ENCODE measurements around the gene SUMO2.

Gene SUMO2

DNA sequence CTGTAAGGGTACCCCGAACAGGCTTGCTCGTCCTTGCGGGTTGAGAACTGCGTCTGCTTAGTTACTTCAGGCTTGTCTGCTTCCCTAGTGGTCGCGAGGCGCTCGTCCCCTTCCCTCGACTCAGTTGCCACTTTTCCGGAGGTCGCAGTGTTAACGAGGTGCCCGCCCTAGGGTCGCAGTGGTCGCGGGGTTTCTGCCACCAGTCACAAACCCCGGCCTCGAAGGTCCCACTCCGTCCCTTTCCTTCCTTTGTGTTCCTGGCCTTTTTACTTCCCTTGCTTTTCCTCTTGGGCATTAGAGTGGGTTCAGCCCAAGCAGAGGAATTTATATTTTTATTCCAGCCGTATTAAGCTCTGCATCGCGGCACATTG, 23.0 kb upstream of the SUMO2 start:
- Mint-ChIP-seq H3K4me3 (peak overlapping the region; percentile 93), H3K27me3 (no peaks in the 10 kb centered on the region), H3K4me1 (peaks cover 24% of the 10 kb centered on the region), H3K27ac (ENCODE audit: low read depth) (peak overlapping the region; percentile 95), H3K9me3 (no peaks in the 10 kb centered on the region), H3K36me3 (ENCODE audit: insufficient read depth) (peaks cover 33% of the 10 kb centered on the region)
- ATAC-seq (replicated peaks; ENCODE audit: extremely low read depth, poor library complexity, severe bottlenecking) (no peak), DNase-seq (ENCODE audit: low spot score in 2 of 2) (no peak)

DNA sequence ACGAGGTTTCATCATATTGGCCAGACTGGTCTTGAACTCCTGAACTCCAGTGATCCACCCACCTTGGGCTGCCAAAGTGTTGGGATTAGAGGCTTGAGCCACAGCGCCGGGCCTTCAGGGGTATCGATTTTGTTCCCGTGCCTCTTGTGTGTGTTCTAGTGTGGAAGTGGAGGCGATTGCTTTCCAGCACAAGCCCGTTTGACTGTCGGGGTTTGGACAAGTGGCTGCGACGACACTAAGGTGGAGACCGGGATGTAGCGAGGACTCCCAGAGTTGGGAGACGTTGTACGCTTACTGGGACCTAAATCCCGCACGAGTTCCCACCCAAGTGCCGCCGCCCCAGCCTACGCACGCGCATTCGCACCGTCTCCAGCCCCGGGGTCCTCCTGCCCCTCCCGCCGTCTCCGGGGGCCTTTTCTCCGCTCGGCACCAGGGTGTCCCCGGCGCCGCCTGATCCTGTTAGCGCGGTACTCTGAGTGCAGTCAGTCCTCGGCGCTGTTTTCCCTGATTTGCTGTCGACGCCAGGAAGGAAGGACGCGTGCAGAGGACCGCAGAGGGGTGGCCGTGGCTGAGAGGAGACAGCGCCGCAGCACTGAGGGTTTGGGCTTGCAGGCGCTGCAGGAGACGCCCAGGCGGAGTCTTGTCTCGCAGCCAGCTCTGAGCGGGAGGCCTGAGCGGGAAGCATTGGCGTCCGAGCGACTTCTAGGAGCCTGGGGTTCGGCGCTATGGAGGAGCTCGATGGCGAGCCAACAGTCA, 22.5 kb upstream of the SUMO2 start, which contains the start of gene NUP85:
Gene NUP85 (plus strand): TSS at position 643 of the 756 bp plus-strand sequence. CDS start 83 bp downstream, at position 726.
- Mint-ChIP-seq H3K27me3 (no peaks in the 10 kb centered on the region), H3K4me1 (peaks cover 24% of the 10 kb centered on the region), H3K36me3 (ENCODE audit: insufficient read depth) (peaks cover 28% of the 10 kb centered on the region), H3K4me3 (peak within 1 kb of the TSS; percentile 93), H3K9me3 (no peaks in the 10 kb centered on the region), H3K27ac (ENCODE audit: low read depth) (peak within 1 kb of the TSS; percentile 95)
- ATAC-seq (replicated peaks; ENCODE audit: extremely low read depth, poor library complexity, severe bottlenecking) (peak; percentile 81), DNase-seq (ENCODE audit: low spot score in 2 of 2) (peak; percentile 84 to 85)

DNA sequence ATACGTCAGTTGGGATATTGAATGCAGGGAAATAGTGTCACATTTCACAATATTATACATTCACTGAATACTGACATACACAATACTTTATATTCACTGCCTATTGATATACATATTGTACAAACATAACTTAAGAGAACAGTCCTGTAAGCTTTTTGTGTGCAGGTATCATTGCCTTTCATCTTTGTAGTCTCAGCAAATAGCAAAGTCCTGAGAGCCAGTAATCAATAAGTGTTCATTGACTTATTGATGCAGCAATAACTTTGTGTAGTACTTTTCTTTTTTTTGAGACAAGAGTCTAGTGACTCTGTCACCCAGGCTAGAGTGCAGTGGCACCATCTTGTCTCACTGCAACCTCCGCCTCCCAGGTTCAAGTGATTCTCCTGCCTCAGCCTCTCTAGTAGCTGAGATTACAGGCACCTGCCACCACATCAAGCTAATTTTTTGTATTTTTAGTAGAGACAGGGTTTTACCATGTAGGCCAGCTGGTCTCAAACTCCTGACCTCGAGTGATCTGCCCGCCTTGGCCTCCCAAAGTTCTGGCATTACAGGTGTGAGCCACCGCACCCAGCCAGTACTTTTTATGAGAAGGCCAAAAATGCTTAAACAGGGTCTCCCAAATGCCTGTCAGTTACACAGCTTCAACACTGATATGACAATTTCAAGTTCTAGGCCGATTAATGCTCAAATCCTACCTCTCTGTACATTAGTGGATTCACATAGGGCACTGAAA, 17.3 kb upstream of the SUMO2 start:
- DNase-seq (ENCODE audit: low spot score in 2 of 2): no peak
- Mint-ChIP-seq H3K27me3 (no peaks in the 10 kb centered on the region), H3K4me1 (peaks cover 6% of the 10 kb centered on the region), H3K4me3 (no peak overlapping the region), H3K36me3 (ENCODE audit: insufficient read depth) (peaks cover 1% of the 10 kb centered on the region), H3K27ac (ENCODE audit: low read depth) (no peak overlapping the region), H3K9me3 (no peaks in the 10 kb centered on the region)
- no peak for ATAC-seq (replicated peaks; ENCODE audit: extremely low read depth, poor library complexity, severe bottlenecking)

DNA sequence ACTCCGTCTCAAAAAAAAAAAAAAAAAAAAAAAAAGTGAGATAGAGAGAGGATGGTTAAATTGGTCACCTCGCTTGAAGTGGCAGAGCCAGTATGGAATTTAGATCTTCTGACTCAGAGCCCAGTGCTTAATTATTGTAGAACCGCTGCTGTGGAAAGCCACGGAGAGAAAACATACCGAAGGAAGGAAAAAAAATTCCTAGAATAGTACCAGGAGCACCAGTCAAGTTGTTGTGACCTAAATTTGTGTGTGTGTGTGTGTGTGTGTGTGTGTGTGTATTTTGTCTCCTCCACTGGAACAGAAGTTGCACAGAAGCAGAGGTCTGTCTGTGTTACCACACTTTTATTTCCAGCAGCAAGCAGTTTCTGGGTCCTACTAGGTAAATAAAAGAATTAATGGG, 12.1 kb upstream of the SUMO2 start:
- H3K27me3 Mint-ChIP-seq: no peaks in the 10 kb centered on the region
- H3K27ac Mint-ChIP-seq (ENCODE audit: low read depth): no peak overlapping the region
- DNase-seq (ENCODE audit: low spot score in 2 of 2): no peak
- no peaks in the 10 kb centered on the region for H3K36me3 Mint-ChIP-seq (ENCODE audit: insufficient read depth)
- no peak for ATAC-seq (replicated peaks; ENCODE audit: extremely low read depth, poor library complexity, severe bottlenecking)
- no peak overlapping the region for H3K4me3 Mint-ChIP-seq
- no peaks in the 10 kb centered on the region for H3K4me1 Mint-ChIP-seq
- no peaks in the 10 kb centered on the region for H3K9me3 Mint-ChIP-seq

DNA sequence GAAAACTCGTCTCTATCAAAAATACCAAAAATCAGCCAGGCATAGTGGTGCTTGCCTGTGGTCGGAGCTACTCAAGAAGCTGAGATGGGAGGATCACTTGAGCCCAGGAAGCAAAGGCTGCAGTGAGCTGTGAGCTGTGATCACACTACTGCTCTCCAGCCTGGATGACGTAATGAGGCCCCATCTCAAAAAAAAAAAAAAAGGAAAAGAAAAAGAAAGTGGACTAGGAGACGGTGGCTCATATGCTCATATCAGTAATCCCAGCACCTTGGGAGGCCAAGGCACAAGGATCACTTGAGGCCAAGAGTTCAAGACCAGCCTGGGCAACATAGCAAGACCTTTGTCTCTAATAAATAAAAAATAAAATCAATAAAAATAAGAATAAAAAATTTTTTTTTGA, 8.8 kb upstream of the SUMO2 start:
- H3K4me3 Mint-ChIP-seq: no peak overlapping the region
- ATAC-seq (replicated peaks; ENCODE audit: extremely low read depth, poor library complexity, severe bottlenecking) (no peak), DNase-seq (ENCODE audit: low spot score in 2 of 2) (no peak)
- no peaks in the 10 kb centered on the region for H3K27me3 Mint-ChIP-seq
- H3K27ac Mint-ChIP-seq (ENCODE audit: low read depth): no peak overlapping the region
- H3K9me3 Mint-ChIP-seq: no peaks in the 10 kb centered on the region
- H3K36me3 Mint-ChIP-seq (ENCODE audit: insufficient read depth): no peaks in the 10 kb centered on the region
- H3K4me1 Mint-ChIP-seq: no peaks in the 10 kb centered on the region

DNA sequence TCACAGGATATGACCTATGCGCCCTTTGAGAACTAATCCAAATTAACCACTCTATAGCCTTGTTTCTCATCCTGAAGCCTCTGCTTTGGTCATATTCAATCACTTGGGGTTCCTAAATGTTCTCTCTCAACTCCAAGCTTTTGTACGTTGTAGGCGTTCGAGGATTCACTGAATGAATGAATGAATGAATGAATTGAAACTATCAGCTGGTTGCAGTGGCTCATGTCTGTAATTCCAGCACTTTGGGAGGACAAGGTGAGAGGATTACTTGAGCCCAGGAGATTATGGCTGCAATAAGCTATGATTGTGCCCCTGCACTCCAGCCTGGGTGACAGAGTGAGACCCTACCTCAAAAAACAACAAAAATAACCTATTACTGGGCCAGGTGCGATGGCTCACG, 5.9 kb upstream of the SUMO2 start:
- Mint-ChIP-seq H3K4me3 (no peak overlapping the region), H3K27me3 (no peaks in the 10 kb centered on the region), H3K4me1 (peaks cover 10% of the 10 kb centered on the region), H3K36me3 (ENCODE audit: insufficient read depth) (peaks cover 2% of the 10 kb centered on the region), H3K27ac (ENCODE audit: low read depth) (no peak overlapping the region), H3K9me3 (no peaks in the 10 kb centered on the region)
- ATAC-seq (replicated peaks; ENCODE audit: extremely low read depth, poor library complexity, severe bottlenecking) (no peak), DNase-seq (ENCODE audit: low spot score in 2 of 2) (no peak)

DNA sequence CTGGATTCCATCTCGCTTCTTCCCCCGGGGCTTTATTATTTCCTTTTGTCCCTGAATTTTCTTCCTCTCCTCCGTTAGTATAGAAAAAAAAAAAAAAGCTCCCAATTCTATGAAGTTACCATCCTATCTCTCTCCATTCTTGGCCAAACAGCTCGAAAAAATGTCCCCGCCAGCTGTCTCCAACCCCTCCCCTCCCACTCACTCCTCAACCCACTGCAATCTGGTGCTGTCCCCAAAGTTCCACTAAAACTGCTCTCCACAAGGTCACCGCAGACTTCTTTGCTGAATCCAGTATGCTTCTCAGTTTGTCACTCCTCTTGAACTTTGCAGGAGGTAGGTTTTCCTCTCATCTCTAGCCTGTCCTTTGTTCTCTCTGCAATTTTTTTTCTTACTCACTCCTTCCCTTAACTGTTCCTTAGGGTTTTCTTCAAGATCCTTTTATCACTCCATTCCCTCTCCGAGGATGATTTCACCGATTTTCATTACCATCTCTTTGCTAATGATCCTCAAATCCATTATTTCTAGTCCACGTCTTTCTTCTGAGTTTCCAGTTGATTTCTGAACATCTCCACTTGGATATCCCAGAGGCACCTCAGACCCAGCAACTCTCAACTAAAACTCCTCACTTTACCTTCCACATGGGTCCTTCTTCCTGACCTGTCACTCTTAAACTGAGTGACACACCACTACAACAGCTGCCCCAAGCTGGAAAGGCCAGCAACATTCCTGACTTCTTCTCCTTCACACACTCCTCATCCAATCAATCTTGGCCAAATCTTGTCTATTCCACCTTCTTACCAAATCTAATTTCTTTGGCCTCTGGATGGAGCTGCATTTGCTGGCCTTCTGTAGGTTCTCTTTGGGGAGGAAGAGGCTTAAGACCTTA, 1.5 kb upstream of the SUMO2 start:
- H3K4me1 Mint-ChIP-seq: peaks cover 25% of the 10 kb centered on the region
- peak overlapping the region; percentile 83 for H3K4me3 Mint-ChIP-seq
- no peaks in the 10 kb centered on the region for H3K9me3 Mint-ChIP-seq
- H3K27ac Mint-ChIP-seq (ENCODE audit: low read depth): peak overlapping the region; percentile 92
- DNase-seq (ENCODE audit: low spot score in 2 of 2) (no peak), ATAC-seq (replicated peaks; ENCODE audit: extremely low read depth, poor library complexity, severe bottlenecking) (no peak)
- peaks cover 33% of the 10 kb centered on the region for H3K36me3 Mint-ChIP-seq (ENCODE audit: insufficient read depth)
- H3K27me3 Mint-ChIP-seq: no peaks in the 10 kb centered on the region

DNA sequence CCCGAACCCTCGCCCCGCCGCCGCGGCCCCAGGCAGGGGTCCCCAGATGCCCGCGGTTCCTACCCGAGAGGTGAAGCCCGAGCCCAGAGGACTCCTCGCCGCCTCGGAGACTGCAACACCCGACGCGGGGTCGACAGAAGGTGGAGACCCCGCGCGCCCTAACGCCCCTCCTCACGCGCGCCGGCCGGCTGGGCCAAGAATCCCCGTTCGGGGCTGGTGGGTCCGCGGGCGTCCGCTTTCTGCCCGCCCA, 515 bp downstream of the SUMO2 start:
- ATAC-seq (replicated peaks; ENCODE audit: extremely low read depth, poor library complexity, severe bottlenecking) (no peak), DNase-seq (ENCODE audit: low spot score in 2 of 2) (no peak)
- H3K27ac Mint-ChIP-seq (ENCODE audit: low read depth): peak overlapping the region; percentile 79
- H3K27me3 Mint-ChIP-seq: no peaks in the 10 kb centered on the region
- no peaks in the 10 kb centered on the region for H3K9me3 Mint-ChIP-seq
- peaks cover 46% of the 10 kb centered on the region for H3K36me3 Mint-ChIP-seq (ENCODE audit: insufficient read depth)
- H3K4me3 Mint-ChIP-seq: peak overlapping the region; percentile 83
- peaks cover 25% of the 10 kb centered on the region for H3K4me1 Mint-ChIP-seq

DNA sequence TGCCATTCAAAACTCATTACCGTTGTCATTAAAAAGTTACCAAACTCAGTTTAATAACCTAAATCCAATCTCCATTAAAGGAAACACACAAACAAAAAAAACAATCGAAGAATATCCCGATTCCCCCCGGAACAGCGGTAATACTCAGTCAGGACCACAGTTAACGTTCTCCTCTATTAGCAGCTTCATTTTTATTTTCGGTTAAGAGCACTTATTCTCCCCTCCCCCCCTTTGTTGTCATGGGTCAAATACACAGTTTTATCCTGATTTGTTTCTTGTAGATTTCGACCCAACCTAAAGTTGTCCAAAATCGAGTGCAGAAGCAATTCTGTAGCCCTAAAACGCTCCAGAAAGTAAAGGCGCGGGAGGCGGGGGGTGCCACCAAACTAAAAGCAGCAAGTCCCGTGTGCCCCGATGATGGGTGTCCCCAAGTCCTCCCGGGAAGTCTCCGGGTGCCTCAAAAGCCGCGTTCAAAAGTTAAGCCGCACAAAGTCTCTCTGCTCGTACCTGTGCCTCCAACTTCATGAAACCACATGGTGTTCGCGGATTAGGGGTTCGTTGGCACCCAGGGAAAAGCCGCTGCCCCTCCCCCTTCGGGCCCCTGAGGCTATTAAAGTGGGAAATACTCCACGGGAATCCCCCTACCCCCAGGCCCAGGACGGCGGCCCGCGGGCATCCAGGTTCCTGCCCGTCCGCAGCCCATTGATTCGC, 996 bp downstream of the SUMO2 start:
- peak; percentile 14 to 18 for DNase-seq (ENCODE audit: low spot score in 2 of 2)
- Mint-ChIP-seq H3K4me3 (peak overlapping the region; percentile 83), H3K4me1 (peaks cover 27% of the 10 kb centered on the region), H3K9me3 (no peaks in the 10 kb centered on the region), H3K36me3 (ENCODE audit: insufficient read depth) (peaks cover 50% of the 10 kb centered on the region), H3K27me3 (no peaks in the 10 kb centered on the region), H3K27ac (ENCODE audit: low read depth) (peak overlapping the region; percentile 79)
- ATAC-seq (replicated peaks; ENCODE audit: extremely low read depth, poor library complexity, severe bottlenecking): peak; percentile 18

DNA sequence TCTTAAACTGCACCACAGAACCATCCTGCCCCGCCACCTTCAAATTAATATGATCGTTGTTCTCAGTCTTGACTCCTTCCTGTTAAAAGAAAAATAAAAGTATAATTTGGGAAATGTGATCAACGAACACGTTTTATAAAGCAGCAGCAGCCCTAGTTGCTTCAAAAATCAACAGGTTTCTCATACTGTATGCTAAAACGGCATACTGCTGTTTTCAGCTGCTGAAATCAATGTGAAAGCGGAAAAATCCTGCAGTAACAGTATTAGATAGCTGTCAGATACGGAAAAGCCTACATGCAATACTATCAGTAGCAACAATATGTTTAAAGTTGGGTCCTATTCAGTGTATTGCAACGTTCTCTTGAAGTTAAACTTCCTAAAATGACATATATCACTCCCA, 1.6 kb downstream of the SUMO2 start:
- ATAC-seq (replicated peaks; ENCODE audit: extremely low read depth, poor library complexity, severe bottlenecking) (no peak), DNase-seq (ENCODE audit: low spot score in 2 of 2) (no peak)
- Mint-ChIP-seq H3K36me3 (ENCODE audit: insufficient read depth) (peaks cover 55% of the 10 kb centered on the region), H3K9me3 (no peaks in the 10 kb centered on the region), H3K27me3 (no peaks in the 10 kb centered on the region), H3K27ac (ENCODE audit: low read depth) (peak overlapping the region; percentile 79), H3K4me1 (peaks cover 30% of the 10 kb centered on the region), H3K4me3 (peak overlapping the region; percentile 83)

DNA sequence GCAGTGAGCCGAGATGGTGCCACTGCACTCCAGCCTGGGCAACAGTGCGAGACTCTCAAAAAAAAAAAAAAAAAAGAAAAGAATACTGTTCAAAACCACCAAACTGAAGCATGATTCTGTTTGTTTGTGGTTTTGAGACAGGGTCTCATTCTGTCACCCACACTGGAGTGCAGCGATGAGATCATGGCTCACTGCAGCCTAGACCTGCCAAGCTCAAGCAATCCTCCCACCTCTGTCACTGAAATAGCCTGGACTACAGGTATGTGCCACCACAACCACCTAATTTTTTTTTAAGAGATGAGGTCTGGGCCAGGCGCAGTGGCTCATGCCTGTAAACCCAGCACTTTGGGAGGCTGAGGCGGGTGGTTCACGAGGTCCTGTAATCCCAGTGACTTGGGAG, 4.3 kb downstream of the SUMO2 start:
- DNase-seq (ENCODE audit: low spot score in 2 of 2): no peak
- Mint-ChIP-seq H3K4me1 (peaks cover 19% of the 10 kb centered on the region), H3K36me3 (ENCODE audit: insufficient read depth) (peaks cover 72% of the 10 kb centered on the region), H3K4me3 (no peak overlapping the region), H3K9me3 (no peaks in the 10 kb centered on the region), H3K27ac (ENCODE audit: low read depth) (no peak overlapping the region), H3K27me3 (no peaks in the 10 kb centered on the region)
- no peak for ATAC-seq (replicated peaks; ENCODE audit: extremely low read depth, poor library complexity, severe bottlenecking)

DNA sequence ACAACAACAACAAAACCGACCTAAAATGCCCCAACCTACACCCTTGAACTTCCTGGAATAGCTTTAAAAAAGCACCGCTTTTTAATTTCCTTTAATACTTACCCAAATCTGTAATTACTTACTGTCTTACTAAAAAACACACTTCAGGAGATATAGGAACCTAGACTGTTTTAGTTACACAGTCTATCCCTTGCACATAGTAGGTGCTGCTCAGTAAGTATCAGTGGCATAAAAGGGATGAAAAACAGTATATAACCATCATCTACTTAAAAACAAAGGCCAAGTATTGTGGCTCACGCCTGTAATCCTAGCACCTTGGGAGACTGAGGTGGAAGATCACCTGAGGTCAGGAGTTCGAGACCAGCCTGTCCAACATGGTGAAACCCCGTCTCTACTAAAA, 6.1 kb downstream of the SUMO2 start:
- Mint-ChIP-seq H3K4me3 (no peak overlapping the region), H3K9me3 (no peaks in the 10 kb centered on the region), H3K27ac (ENCODE audit: low read depth) (no peak overlapping the region), H3K4me1 (peaks cover 12% of the 10 kb centered on the region), H3K36me3 (ENCODE audit: insufficient read depth) (peaks cover 71% of the 10 kb centered on the region), H3K27me3 (no peaks in the 10 kb centered on the region)
- ATAC-seq (replicated peaks; ENCODE audit: extremely low read depth, poor library complexity, severe bottlenecking) (no peak), DNase-seq (ENCODE audit: low spot score in 2 of 2) (no peak)
